OCI-LY7 (cell line): ENCODE results near the gene CYP39A1. TPM values are rescaled to one million over a fixed set of nuclear protein-coding genes. Genes with fewer than 3 reads are reported as not detected.

Experiments
- BruUV-seq: library from RNA; stranded (reverse); fragments of 400-500 nt; replicated peaks from 2 replicates; lab custom pipeline; 2021; lab: Mats Ljungman, UMichigan
- CTCF ChIA-PET: fragments of 300-600 bp; sonication (Branson Sonifier 250); formaldehyde crosslinking; loops from one replicate; lab custom pipeline; 2022; ENCODE audit warnings: antibody characterized with exemption; ENCODE audit not compliant: unreplicated experiment; lab: Charles Lee
- POLR2A ChIA-PET: fragments of 300-600 bp; sonication (Branson Sonifier 250); formaldehyde crosslinking; loops from one replicate; lab custom pipeline; 2022; ENCODE audit warnings: antibody characterized with exemption; lab: Charles Lee
- DNase-seq: peaks from one replicate; pipeline ENCODE4 v3.0.0-alpha.2; 2015; ENCODE audit warnings: low spot score
- H2AFZ ChIP-seq: fragments of 200-600 bp; sonication (generic), shearing (Covaris generic); 2 replicates; pipeline ENCODE4 v1.6.1; 2014; ENCODE audit warnings: mild to moderate bottlenecking, antibody characterized with exemption, low read length, moderate library complexity
- H3K27ac ChIP-seq: fragments of 200-600 bp; sonication (generic); 2 replicates; pipeline ENCODE4 v1.5.1; 2014; ENCODE audit warnings: mixed run types, low read depth, mild to moderate bottlenecking, moderate library complexity, low read length, inconsistent platforms; ENCODE audit not compliant: poor library complexity, severe bottlenecking
- H3K36me3 ChIP-seq: fragments of 200-600 bp; sonication (generic); 2 replicates; pipeline ENCODE4 v1.6.1; 2014; ENCODE audit warnings: mild to moderate bottlenecking, antibody characterized with exemption, low read length, moderate library complexity, mixed read lengths; ENCODE audit not compliant: insufficient read depth
- H3K4me1 ChIP-seq: fragments of 200-600 bp; sonication (generic); 2 replicates; pipeline ENCODE4 v1.5.1; 2014; ENCODE audit warnings: mild to moderate bottlenecking, low read length; ENCODE audit not compliant: insufficient read depth, poor library complexity, severe bottlenecking
- H3K4me2 ChIP-seq: fragments of 200-600 bp; sonication (generic); 2 replicates; pipeline ENCODE4 v1.6.1; 2014; ENCODE audit warnings: mild to moderate bottlenecking, low read length
- H3K4me3 ChIP-seq: fragments of 200-600 bp; sonication (generic); 2 replicates; pipeline ENCODE4 v1.5.1; 2014; ENCODE audit warnings: mild to moderate bottlenecking, low read depth, low read length; ENCODE audit not compliant: poor library complexity, severe bottlenecking
- H3K79me2 ChIP-seq: fragments of 200-600 bp; sonication (generic); 2 replicates; pipeline ENCODE4 v1.6.1; 2016; ENCODE audit warnings: low read depth, mild to moderate bottlenecking, low read length, moderate library complexity, mixed read lengths; ENCODE audit not compliant: insufficient read depth
- H3K9me2 ChIP-seq: fragments of 200-600 bp; sonication (generic); 2 replicates; pipeline ENCODE4 v1.6.1; 2016; ENCODE audit warnings: mild to moderate bottlenecking, low read length, mixed read lengths; ENCODE audit not compliant: insufficient read depth
- H3K9me3 ChIP-seq: fragments of 200-600 bp; sonication (generic); 2 replicates; pipeline ENCODE4 v1.6.1; 2014; ENCODE audit warnings: mild to moderate bottlenecking, mixed run types, low read length, mixed read lengths
- H4K20me1 ChIP-seq: fragments of 200-600 bp; sonication (generic); 2 replicates; pipeline ENCODE4 v1.6.1; 2014; ENCODE audit warnings: mild to moderate bottlenecking, antibody characterized with exemption, low read length, moderate library complexity, mixed read lengths; ENCODE audit not compliant: insufficient read depth
- CTCF ChIP-seq: fragments of 200-600 bp; sonication (generic); conservative IDR thresholded peaks from 2 replicates; pipeline ENCODE4 v1.5.1; 2014; ENCODE audit warnings: mild to moderate bottlenecking, antibody characterized with exemption, low read length, moderate library complexity, mixed read lengths
- EZH2phosphoT487 ChIP-seq: fragments of 200-600 bp; sonication (generic); IDR thresholded peaks from 2 replicates; pipeline ENCODE4 v1.6.1; 2018; ENCODE audit warnings: low read depth, borderline replicate concordance, mild to moderate bottlenecking, mixed run types, antibody characterized with exemption, low read length, moderate library complexity, mixed read lengths
- intact Hi-C: fragments of 100-400 bp; cut with micrococcal nuclease; formaldehyde crosslinking; loops from one replicate; pipeline ENCODE4 v1.10.0; 2022; ENCODE audit not compliant: unreplicated experiment
- total RNA-seq, 2 experiments: library from RNA; depleted of rRNA in 1 of 2; stranded (reverse); fragments of >200 nt in 1 of 2; shearing (Covaris generic) in 1 of 2; gene quantifications; 2 replicates each; pipeline ENCODE4 v1.2.3, GENCODE V29; 2014 to 2022

CYP39A1 gene
- total RNA-seq, 2 experiments from 2014 or later: 13.4 to 24.5 TPM

- Histone ChIP-seq H3K79me2 (peaks cover 42% of the 10 kb centered on the region), H2AFZ (no peak overlapping the region), H3K4me1 (peaks cover 6% of the 10 kb centered on the region), H3K9me3 (no peaks in the 10 kb centered on the region), H3K27ac (no peak overlapping the region), H3K9me2 (no peaks in the 10 kb centered on the region), H3K36me3 (peaks cover 61% of the 10 kb centered on the region), H4K20me1 (no peaks in the 10 kb centered on the region), H3K4me3 (no peak overlapping the region), H3K4me2 (no peak overlapping the region)
- BruUV-seq: no TSS peak
- CTCF ChIA-PET: interaction anchor here (0.6 to 1.5 kb wide), 2 partner anchors 12 to 16 kb away, joined by 3 read pairs; no protein-coding TSS in a partner anchor
- TF ChIP-seq EZH2phosphoT487: no peak
- intact Hi-C loops: loop anchor here (10.0 kb wide), 1 partner anchor 523 kb away; no protein-coding TSS in a partner anchor
- POLR2A ChIA-PET: interaction anchor here (0.8 to 1.2 kb wide), 4 partner anchors 8 to 17 kb away, joined by 3 to 4 read pairs (median 4); no protein-coding TSS in a partner anchor
- no peak for DNase-seq
Measured at GRCh38 chr6:46657642-46658041, 5.0 kb upstream of the CYP39A1 start.

- H2AFZ ChIP-seq: no peak overlapping the region
- intact Hi-C loops: loop anchor here (10.0 kb wide), 1 partner anchor 521 kb away; no protein-coding TSS in a partner anchor
- TF ChIP-seq EZH2phosphoT487: no peak
- TF ChIP-seq CTCF: peak; percentile 88
- H3K4me1 ChIP-seq: peaks cover 6% of the 10 kb centered on the region
- ChIA-PET POLR2A (interaction anchor here (0.9 to 3.0 kb wide), 12 partner anchors 8 to 89 kb away, joined by 3 to 18 read pairs (median 6); no protein-coding TSS in a partner anchor), CTCF (interaction anchor here (1.2 to 1.4 kb wide), 2 partner anchors 14 to 28 kb away, joined by 3 to 6 read pairs; no protein-coding TSS in a partner anchor)
- peak overlapping the region; percentile 85 for H3K4me3 ChIP-seq
- no peaks in the 10 kb centered on the region for H3K9me3 ChIP-seq
- peak; percentile 78 for DNase-seq
- no TSS peak for BruUV-seq
- peaks cover 43% of the 10 kb centered on the region for H3K36me3 ChIP-seq
- H3K27ac ChIP-seq: peak overlapping the region; percentile 96
- H3K79me2 ChIP-seq: peaks cover 61% of the 10 kb centered on the region
- H4K20me1 ChIP-seq: no peaks in the 10 kb centered on the region
- no peaks in the 10 kb centered on the region for H3K9me2 ChIP-seq
- peak overlapping the region; percentile 78 for H3K4me2 ChIP-seq
Measured at GRCh38 chr6:46655803-46656202, 3.2 kb upstream of the CYP39A1 start.

GRCh38 chr6:46653439-46654195 is 999 bp upstream of the CYP39A1 start:
- TSS peak; percentile 51 for BruUV-seq
- intact Hi-C loops: loop anchor here (5.0 to 10.0 kb wide), 3 partner anchors 276 to 824 kb away; partner anchors contain the start of gene CD2AP
- peak; percentile 44 for DNase-seq
- Histone ChIP-seq H3K9me2 (no peaks in the 10 kb centered on the region), H2AFZ (peak overlapping the region; percentile 68; the same call in 1 of the 2 replicates), H3K9me3 (no peaks in the 10 kb centered on the region), H3K27ac (peak overlapping the region; percentile 96), H3K4me1 (peaks cover 9% of the 10 kb centered on the region), H3K4me3 (peak overlapping the region; percentile 85), H3K4me2 (peak overlapping the region; percentile 78), H4K20me1 (no peaks in the 10 kb centered on the region), H3K79me2 (peaks cover 83% of the 10 kb centered on the region), H3K36me3 (peaks cover 28% of the 10 kb centered on the region)
- ChIA-PET CTCF (no interaction called here), POLR2A (interaction anchor here (0.9 to 3.0 kb wide), 7 partner anchors 11 to 29 kb away, joined by 3 to 18 read pairs (median 15); no protein-coding TSS in a partner anchor)
- TF ChIP-seq CTCF (no peak), EZH2phosphoT487 (no peak)
